GM12878 (cell line): Measurements from ENCODE around the gene TRIM50. TPM values are rescaled to one million over a fixed set of nuclear protein-coding genes. Genes with fewer than 3 reads are reported as not detected.

Experiments used
- ATAC-seq: fragments of 200-7000 bp; cut with Tn5 transposase; 3 replicates; pipeline ENCODE4 v1.9.1; 2020; ENCODE audit warnings: mild to moderate bottlenecking, moderate library complexity
- BruUV-seq: library from RNA; stranded (reverse); fragments of 400-500 nt; replicated peaks from 2 replicates; lab custom pipeline; 2021; lab: Mats Ljungman, UMichigan
- CTCF ChIA-PET: fragments of 300-600 bp; sonication (Branson Sonifier 250); formaldehyde crosslinking; extraction: SDS; loops from one replicate; lab custom pipeline; 2021; ENCODE audit warnings: inconsistent platforms; lab: Yijun Ruan, JAX
- POLR2A ChIA-PET: fragments of 350-600 bp; formaldehyde crosslinking; extraction: SDS; loops from one replicate; lab custom pipeline; 2021; ENCODE audit warnings: inconsistent platforms; lab: Charles Lee
- RAD21 ChIA-PET: fragments of 300-600 bp; sonication (Branson Sonifier 250); formaldehyde crosslinking; loops from one replicate; lab custom pipeline; 2023; ENCODE audit warnings: antibody characterized with exemption; ENCODE audit not compliant: unreplicated experiment; lab: Charles Lee
- SMC1A ChIA-PET: fragments of 300-600 bp; sonication (Branson Sonifier 250); formaldehyde crosslinking; loops from one replicate; lab custom pipeline; 2023; ENCODE audit not compliant: unreplicated experiment, uncharacterized antibody; lab: Charles Lee
- DNase-seq: peaks from one replicate; pipeline ENCODE4 v3.0.0-alpha.2; 2011; ENCODE audit warnings: low read depth, low spot score
- FAIRE-seq: peaks from 3 replicates; lab custom pipeline; 2011; peaks lifted over from hg19 to GRCh38; lab: Jason Lieb, UNC
- H2AFZ ChIP-seq: 2 replicates; pipeline ENCODE4 v1.6.0; 2011; ENCODE audit warnings: low read depth, low read length, control low read depth; ENCODE audit not compliant: control insufficient read depth
- H3K27ac ChIP-seq: 2 replicates; pipeline ENCODE4 v1.5.1; 2011; ENCODE audit warnings: control low read depth; ENCODE audit not compliant: control insufficient read depth, insufficient read depth
- H3K27me3 ChIP-seq, 2 experiments: replicated peaks in 1 of 2; 2 replicates each; pipeline versions ENCODE4 v1.6.0 to v1.6.1; 2011; ENCODE audit warnings: low read length in 1 of 2; ENCODE audit not compliant: control insufficient read depth in 2 of 2, insufficient read depth in 2 of 2
- H3K36me3 ChIP-seq, 2 experiments: 2 replicates each; pipeline ENCODE4 v1.5.1; 2011; ENCODE audit warnings: low read length in 1 of 2; ENCODE audit not compliant: control insufficient read depth in 2 of 2, insufficient read depth in 2 of 2
- H3K4me1 ChIP-seq: 2 replicates; pipeline ENCODE4 v1.6.1; 2011; ENCODE audit warnings: mild to moderate bottlenecking, low read length, moderate library complexity, mixed read lengths; ENCODE audit not compliant: control insufficient read depth, insufficient read depth
- H3K4me2 ChIP-seq: 2 replicates; pipeline ENCODE4 v1.6.0; 2011; ENCODE audit warnings: control low read depth; ENCODE audit not compliant: control insufficient read depth, insufficient read depth
- H3K4me3 ChIP-seq: fragments of 200-600 bp; sonication (generic); 2 replicates; pipeline ENCODE4 v1.5.1; 2016
- H3K79me2 ChIP-seq: 2 replicates; pipeline ENCODE4 v1.6.0; 2011; ENCODE audit warnings: low read length; ENCODE audit not compliant: control insufficient read depth, insufficient read depth
- H3K9ac ChIP-seq: 2 replicates; pipeline ENCODE4 v1.8.0; 2011; ENCODE audit warnings: low read length, control low read depth, mixed read lengths; ENCODE audit not compliant: control insufficient read depth, insufficient read depth
- H3K9me3 ChIP-seq: replicated peaks from 3 replicates; pipeline ENCODE4 v1.5.1; 2011; ENCODE audit warnings: mild to moderate bottlenecking, low read length; ENCODE audit not compliant: control insufficient read depth, insufficient read depth
- H4K20me1 ChIP-seq: 2 replicates; pipeline ENCODE4 v1.6.0; 2011; ENCODE audit not compliant: control insufficient read depth, insufficient read depth
- CREB1 ChIP-seq: IDR thresholded peaks from 2 replicates; pipeline ENCODE4 v1.6.1; 2012; ENCODE audit warnings: low read depth, mild to moderate bottlenecking, inconsistent platforms
- CREM ChIP-seq: IDR thresholded peaks from 2 replicates; pipeline ENCODE4 v1.6.1; 2014; ENCODE audit warnings: antibody characterized with exemption, low read depth
- RB1 ChIP-seq: fragments of 450-650 bp; formaldehyde crosslinking; IDR thresholded peaks from 2 replicates; pipeline ENCODE4 v1.6.1; 2017; ENCODE audit warnings: mild to moderate bottlenecking, borderline replicate concordance
- SIN3A ChIP-seq: IDR thresholded peaks from 2 replicates; pipeline ENCODE4 v1.6.1; 2012; ENCODE audit warnings: low read depth, low read length, improper control_type of control experiment
- SMAD1 ChIP-seq: fragments of 450-650 bp; IDR thresholded peaks from 2 replicates; pipeline ENCODE4 v1.6.1; 2018; ENCODE audit warnings: mild to moderate bottlenecking, low read depth; ENCODE audit not compliant: partially characterized antibody
- SPI1 ChIP-seq: IDR thresholded peaks from 2 replicates; pipeline ENCODE4 v1.6.1; 2011; ENCODE audit warnings: low read depth, mild to moderate bottlenecking, low read length, moderate library complexity, borderline replicate concordance; ENCODE audit not compliant: insufficient read depth
- SREBF1 ChIP-seq: IDR thresholded peaks from 2 replicates; pipeline ENCODE4 v1.6.1; 2012; ENCODE audit warnings: mild to moderate bottlenecking, low read length
- STAT1 ChIP-seq: fragments of 450-650 bp; conservative IDR thresholded peaks from 2 replicates; pipeline ENCODE4 v1.6.1; 2014; ENCODE audit warnings: antibody characterized with exemption, mild to moderate bottlenecking
- TCF3 ChIP-seq: IDR thresholded peaks from 2 replicates; pipeline ENCODE4 v1.6.1; 2012; ENCODE audit warnings: low read depth, mild to moderate bottlenecking, low read length, borderline replicate concordance; ENCODE audit not compliant: insufficient read depth
- ZNF274 ChIP-seq: IDR thresholded peaks from one replicate; pipeline ENCODE4 v1.8.0; 2011; ENCODE audit not compliant: insufficient read length, insufficient read depth
- WGBS: methylation state at CpG from one replicate; pipeline ENCODE4 v1.1.6; 2016; ENCODE audit warnings: low lambda C conversion rate; ENCODE audit not compliant: insufficient replicate concordance, insufficient coverage; ENCODE audit errors: missing lambda C conversion rate; 5-methylcytosine and 5-hydroxymethylcytosine counted together
- in situ Hi-C: fragments of 300-500 bp; cut with MboI; formaldehyde crosslinking; loops from 9 replicates; pipeline ENCODE4 v1.14.3; 2018; ENCODE audit warnings: mixed read lengths
- intact Hi-C: fragments of 100-400 bp; cut with micrococcal nuclease; formaldehyde crosslinking; loops from one replicate; pipeline ENCODE4 v1.14.2; 2022; ENCODE audit not compliant: unreplicated experiment
- polyA plus RNA-seq, 11 experiments: library from polyadenylated mRNA; depleted of rRNA in 4 of 11; unstranded in 6 of 11; stranded (reverse) in 5 of 11; fragments of >200 nt; fragmentation: Nextera tagmentation in 4 of 11; fragmentation: Illumina TruSeq in 1 of 11; extraction: Ambion mirVana in 4 of 11; extraction: Trizol in 1 of 11; gene quantifications; 1 replicate in 1 of 11; 2 replicates in 10 of 11; pipeline versions ENCODE4 v1.2.1 to v1.2.3, GENCODE V29; 2011 to 2016; ENCODE audit warnings: inconsistent platforms in 2 of 11, missing spikeins in 2 of 11, low read depth in 1 of 11
- total RNA-seq, 4 experiments: library from RNA; depleted of rRNA in 3 of 4; stranded (reverse); fragments of >200 nt in 3 of 4; fragmentation: Illumina TruSeq in 1 of 4; extraction: Trizol in 1 of 4; gene quantifications; 2 replicates each; pipeline versions ENCODE4 v1.2.1 to v1.2.3, GENCODE V29; 2013 to 2021
- TF ChIP-seq, protein P1 (sequence below): IDR thresholded peaks from 2 replicates; pipeline ENCODE4 v1.6.1; 2011; ENCODE audit warnings: borderline replicate concordance, low read depth, mild to moderate bottlenecking, moderate library complexity, low read length; ENCODE audit not compliant: insufficient read depth, poor library complexity, severe bottlenecking
- TF ChIP-seq, protein P2 (sequence below): IDR thresholded peaks from 2 replicates; pipeline ENCODE4 v1.6.1; 2012; ENCODE audit warnings: low read depth, low read length, improper control_type of control experiment

The TRIM50 gene
- total and polyA plus RNA-seq, 10 of the 15 experiments (the other 5 are each of a cell fraction or from before 2014, with no cell fraction given), result not detected

DNA sequence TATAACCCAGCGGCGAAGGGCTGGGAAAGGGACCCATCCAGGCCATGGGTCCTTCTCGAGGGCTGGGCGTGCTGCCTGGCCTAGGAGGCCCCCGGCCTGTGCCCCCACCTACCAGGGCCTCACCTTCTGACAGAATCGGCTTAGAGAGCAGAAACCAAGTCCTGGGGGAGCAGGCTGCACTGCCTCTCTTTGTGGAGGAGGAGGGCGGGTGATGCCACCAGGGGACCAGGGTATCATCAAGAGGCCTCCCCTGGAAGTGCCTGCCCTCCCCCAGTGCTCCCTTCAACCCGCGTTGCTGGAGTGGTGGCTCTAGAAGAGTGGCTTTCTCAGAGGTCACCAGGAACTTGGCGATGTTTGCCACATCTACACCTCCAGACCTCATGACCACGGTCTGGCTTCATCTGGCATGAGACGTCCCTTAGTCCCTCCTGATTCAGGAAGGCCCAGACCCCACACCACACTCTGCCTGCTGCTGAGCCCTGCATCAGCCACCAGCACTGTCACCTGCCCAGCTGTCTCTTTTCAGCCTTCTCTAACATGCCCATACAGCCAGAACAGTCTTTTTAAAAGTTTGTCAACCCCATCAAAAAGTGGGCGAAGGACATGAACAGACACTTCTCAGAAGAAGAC, 32.0 kb upstream of the TRIM50 start:
- Histone ChIP-seq H3K27me3 (peaks cover 2 to 3% of the 10 kb centered on the region in 2 experiments; a peak in 2 of 4 replicates), H3K4me3 (no peak overlapping the region), H4K20me1 (no peaks in the 10 kb centered on the region), H3K79me2 (no peaks in the 10 kb centered on the region), H3K4me2 (no peak overlapping the region), H3K9me3 (no peaks in the 10 kb centered on the region; the same call in 2 of the 3 replicates), H2AFZ (no peak overlapping the region), H3K27ac (no peak overlapping the region), H3K36me3 (no peaks in the 10 kb centered on the region), H3K4me1 (no peaks in the 10 kb centered on the region), H3K9ac (no peak overlapping the region)
- ChIA-PET SMC1A (no interaction called here), CTCF (no interaction called here), POLR2A (no interaction called here), RAD21 (no interaction called here)
- intact Hi-C loops (no loop called here), in situ Hi-C loops (no loop called here)
- TF ChIP-seq STAT1, result no peak
- TF ChIP-seq ZNF274, result no peak
- no peak for TF ChIP-seq SREBF1
- no peak for TF ChIP-seq RB1
- DNase-seq (no peak), ATAC-seq (no peak), FAIRE-seq (no peak)
- 47% methylated on average over 13 of the region's 13 CpGs for WGBS
- BruUV-seq, result no TSS peak

DNA sequence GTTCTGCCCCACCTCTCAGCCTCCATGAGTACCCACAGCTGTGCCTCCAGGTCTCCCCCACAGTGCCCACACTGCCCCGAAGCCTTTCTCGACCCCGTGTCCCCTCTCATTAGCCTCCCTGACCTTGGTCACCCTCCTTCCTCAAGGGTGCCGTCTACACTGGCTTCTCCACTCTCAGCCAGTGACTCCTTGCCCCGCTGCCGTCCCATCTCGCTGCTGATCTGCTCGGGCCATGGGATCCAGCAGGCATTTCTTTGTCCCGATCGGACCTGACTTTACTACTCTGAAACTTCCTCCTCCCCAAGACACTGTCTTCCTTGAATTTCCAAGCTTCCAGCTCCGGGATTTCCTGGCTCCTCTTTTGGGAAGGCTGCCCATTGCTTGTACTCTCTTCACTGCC, 31.4 kb upstream of the TRIM50 start:
- ChIA-PET POLR2A (no interaction called here), RAD21 (no interaction called here), CTCF (no interaction called here), SMC1A (no interaction called here)
- no peak overlapping the region for H3K9ac ChIP-seq
- no peak overlapping the region for H3K4me3 ChIP-seq
- no peaks in the 10 kb centered on the region; the same call in 2 of the 3 replicates for H3K9me3 ChIP-seq
- FAIRE-seq (no peak), ATAC-seq (no peak), DNase-seq (no peak)
- no peaks in the 10 kb centered on the region for H4K20me1 ChIP-seq
- H3K4me1 ChIP-seq, result no peaks in the 10 kb centered on the region
- in situ Hi-C loops, result no loop called here
- WGBS, result 45% methylated on average over 11 of the region's 11 CpGs
- no peak overlapping the region for H3K4me2 ChIP-seq
- no TSS peak for BruUV-seq
- intact Hi-C loops, result no loop called here
- H3K79me2 ChIP-seq, result no peaks in the 10 kb centered on the region
- H3K36me3 ChIP-seq, result no peaks in the 10 kb centered on the region
- H2AFZ ChIP-seq, result no peak overlapping the region
- H3K27ac ChIP-seq, result no peak overlapping the region
- peaks cover 2 to 3% of the 10 kb centered on the region in 2 experiments; a peak in 2 of 4 replicates for H3K27me3 ChIP-seq
- no peak for TF ChIP-seq CREB1
- TF ChIP-seq, protein P1, sequence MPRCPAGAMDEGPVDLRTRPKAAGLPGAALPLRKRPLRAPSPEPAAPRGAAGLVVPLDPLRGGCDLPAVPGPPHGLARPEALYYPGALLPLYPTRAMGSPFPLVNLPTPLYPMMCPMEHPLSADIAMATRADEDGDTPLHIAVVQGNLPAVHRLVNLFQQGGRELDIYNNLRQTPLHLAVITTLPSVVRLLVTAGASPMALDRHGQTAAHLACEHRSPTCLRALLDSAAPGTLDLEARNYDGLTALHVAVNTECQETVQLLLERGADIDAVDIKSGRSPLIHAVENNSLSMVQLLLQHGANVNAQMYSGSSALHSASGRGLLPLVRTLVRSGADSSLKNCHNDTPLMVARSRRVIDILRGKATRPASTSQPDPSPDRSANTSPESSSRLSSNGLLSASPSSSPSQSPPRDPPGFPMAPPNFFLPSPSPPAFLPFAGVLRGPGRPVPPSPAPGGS, result no peak
- no peak for TF ChIP-seq TCF3
- no peak for TF ChIP-seq SPI1
- TF ChIP-seq CREM, result no peak
- TF ChIP-seq SIN3A, result no peak
- TF ChIP-seq, protein P2, sequence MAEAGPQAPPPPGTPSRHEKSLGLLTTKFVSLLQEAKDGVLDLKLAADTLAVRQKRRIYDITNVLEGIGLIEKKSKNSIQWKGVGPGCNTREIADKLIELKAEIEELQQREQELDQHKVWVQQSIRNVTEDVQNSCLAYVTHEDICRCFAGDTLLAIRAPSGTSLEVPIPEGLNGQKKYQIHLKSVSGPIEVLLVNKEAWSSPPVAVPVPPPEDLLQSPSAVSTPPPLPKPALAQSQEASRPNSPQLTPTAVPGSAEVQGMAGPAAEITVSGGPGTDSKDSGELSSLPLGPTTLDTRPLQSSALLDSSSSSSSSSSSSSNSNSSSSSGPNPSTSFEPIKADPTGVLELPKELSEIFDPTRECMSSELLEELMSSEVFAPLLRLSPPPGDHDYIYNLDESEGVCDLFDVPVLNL, result no peak
- no peak for TF ChIP-seq SMAD1
